Stimulated activated CD8-positive, alpha-beta memory T cell treated with anti-CD3 and anti-CD28 coated beads, Interleukin-4, amount 100 ng/mL, for 24 hours (primary cell): ENCODE results near the gene SBF2.
"Not testable (repeated sequence)": the region's sequence is repeated elsewhere in the genome, so short reads cannot be mapped to it uniquely, and the experiment has no call there.

Experiments used
- DNase-seq: peaks from one replicate; pipeline ENCODE4 v3.0.0-alpha.2; 2020; ENCODE audit warnings: low read depth

SBF2 gene

DNA sequence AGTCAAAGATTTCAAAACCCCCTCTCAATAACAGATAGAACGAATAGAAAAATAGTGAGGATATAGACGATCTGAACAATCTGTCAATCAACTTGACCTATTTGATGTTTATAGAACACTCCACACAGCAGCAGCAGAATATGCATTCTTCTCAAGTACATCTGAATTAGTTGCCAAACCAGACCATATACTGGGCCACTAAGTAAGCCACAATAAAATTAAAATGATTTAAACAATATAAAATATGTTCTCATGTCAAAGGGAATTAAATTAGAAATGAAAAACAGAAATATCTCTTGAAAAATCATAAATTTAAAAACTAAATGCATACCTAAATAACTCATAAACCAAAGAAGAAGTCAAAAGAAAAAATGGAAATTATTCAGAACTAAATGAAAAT, 229.2 kb downstream of the SBF2 start:
- no peak for DNase-seq

DNA sequence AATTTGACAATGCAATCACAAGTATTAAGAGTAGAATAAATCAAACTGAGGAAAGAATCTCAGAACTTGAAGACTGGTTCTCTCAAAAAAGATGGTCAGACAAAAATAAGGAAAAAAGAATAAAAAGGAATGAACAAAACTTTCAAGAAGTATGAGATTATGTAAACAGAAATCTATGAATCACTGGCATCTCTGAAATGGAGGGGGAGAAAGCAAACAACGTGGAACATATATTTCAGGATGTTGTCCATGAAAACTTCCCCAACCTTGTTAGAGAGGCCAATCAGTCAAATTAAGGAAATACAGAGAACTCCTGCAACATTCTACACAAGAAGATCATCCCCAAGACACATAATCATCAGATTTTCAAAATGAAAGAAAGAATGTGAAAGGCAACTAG, 235.7 kb downstream of the SBF2 start:
- DNase-seq, result no peak

DNA sequence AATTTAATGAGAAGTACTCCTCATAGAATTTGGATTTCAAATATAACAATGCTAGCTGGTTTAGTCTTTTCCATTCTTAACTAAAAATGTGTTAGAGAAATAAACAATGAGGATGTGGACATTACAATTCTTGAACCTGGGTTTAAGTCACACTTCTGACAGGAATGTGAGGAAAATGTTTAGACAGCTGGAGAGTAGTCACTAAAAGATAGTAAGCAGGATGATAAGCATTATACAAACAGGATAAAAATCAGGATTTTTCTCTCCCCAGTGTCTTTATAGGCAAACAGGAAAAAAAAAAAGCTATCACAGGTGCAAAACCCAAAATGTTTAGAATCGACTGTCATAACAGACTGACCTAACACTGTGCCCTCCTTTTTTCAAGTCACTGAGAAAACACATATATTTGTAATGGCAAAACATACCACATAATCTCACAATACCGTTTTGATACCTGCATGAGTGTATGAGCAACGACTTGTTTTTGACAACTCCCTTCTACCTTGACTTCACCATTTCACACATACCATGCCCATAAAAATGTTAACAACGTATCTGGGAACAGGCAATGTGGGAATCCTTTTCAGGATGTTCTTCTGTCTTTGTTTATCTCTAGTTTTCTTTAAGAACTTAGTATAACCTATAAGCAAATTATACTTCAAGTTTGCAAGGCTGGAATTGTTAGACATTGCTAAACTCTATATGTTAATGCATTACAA, 242.0 kb downstream of the SBF2 start:
- DNase-seq, result no peak

DNA sequence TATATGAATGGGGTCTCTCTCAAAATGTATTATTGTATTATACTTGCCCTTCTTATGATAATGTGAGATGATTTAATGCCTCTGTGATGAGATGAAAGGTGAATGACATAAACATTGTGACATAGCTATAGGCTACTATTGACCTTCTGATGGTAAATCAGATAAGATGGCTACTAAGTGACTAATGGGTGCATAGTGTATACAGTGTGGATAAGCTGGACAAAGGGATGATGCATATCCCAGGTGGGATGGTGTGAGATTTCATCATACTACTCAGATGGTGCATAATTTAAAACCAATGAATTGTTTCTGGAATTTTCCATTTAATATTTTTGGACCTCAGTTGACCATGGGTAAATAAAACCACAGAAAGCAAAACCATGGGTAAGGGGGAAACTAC, 243.5 kb downstream of the SBF2 start:
- no peak for DNase-seq

DNA sequence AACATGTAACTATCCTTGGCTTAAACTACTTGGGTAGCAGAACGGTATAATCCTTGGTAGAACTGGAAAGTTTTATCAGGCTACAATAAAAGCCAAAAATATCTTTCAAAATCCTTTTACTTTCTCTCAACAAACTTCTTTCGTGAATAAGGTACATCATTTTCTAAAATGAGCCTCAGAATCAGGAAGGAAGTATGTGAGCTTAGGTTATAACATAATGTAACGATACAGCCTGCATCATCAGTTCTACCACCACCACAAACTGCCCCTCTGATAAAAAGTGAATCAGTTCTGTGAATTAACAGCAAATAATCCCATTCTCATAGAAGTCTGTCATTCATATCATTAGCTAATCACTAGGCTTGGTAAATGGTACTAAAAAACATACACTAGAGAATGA, 244.3 kb downstream of the SBF2 start:
- no peak for DNase-seq

DNA sequence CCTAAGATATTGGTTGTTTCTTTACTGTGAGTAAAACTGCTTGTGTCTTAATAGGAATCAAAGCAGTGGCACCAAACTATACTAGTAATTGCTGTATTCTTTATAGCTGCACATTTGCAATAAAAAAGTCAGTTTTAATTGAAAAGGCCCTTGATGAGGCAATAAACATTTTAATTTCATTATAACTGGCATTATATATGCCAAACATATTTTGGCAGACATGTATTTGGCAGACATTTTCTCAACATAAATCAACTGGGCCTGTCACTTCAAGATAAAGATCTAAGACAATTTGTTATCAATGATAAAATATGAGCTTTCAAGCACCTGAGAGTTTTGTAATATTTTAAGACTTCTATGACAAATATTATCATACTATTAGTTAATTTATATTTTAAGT, 245.7 kb downstream of the SBF2 start:
- DNase-seq, result no peak

DNA sequence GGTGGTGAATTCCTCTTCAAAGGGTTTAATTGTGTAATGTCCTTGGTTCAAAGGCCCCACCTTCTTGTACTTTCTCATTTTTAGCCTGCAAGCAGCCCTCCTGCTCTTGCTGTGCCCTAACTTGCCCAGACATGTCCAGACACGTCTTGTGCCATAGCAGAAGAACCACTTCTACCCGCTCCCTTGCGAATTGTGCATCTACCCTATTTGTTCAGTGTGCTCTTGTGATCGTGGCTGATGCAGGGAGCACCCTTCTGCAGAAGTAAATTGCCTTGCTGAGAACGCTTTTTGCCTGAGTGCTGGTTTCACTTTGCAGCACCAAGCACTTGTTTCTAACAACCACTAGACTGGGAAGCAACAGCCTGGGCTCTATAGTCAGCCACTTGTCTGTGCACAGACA, 249.4 kb downstream of the SBF2 start:
- DNase-seq, result no peak

DNA sequence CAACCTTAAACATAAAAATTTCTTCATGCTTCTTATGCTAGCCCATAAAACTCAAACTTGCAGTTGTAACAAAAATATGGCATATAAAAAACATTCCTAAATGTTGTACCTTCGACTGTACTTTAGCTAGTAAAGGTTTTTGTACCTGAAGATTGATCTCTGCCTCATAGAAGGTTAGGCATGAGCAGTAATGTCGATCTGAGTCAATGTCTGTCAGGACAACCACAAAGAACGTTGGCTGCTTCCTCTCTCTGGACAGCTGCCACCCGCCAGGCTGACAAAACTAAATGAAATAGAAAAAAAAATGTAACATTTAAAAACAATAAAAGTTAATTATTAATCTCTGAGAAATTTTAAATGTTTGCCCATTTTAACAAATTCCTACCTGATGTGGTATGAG, 251.3 kb downstream of the SBF2 start:
- no peak for DNase-seq

DNA sequence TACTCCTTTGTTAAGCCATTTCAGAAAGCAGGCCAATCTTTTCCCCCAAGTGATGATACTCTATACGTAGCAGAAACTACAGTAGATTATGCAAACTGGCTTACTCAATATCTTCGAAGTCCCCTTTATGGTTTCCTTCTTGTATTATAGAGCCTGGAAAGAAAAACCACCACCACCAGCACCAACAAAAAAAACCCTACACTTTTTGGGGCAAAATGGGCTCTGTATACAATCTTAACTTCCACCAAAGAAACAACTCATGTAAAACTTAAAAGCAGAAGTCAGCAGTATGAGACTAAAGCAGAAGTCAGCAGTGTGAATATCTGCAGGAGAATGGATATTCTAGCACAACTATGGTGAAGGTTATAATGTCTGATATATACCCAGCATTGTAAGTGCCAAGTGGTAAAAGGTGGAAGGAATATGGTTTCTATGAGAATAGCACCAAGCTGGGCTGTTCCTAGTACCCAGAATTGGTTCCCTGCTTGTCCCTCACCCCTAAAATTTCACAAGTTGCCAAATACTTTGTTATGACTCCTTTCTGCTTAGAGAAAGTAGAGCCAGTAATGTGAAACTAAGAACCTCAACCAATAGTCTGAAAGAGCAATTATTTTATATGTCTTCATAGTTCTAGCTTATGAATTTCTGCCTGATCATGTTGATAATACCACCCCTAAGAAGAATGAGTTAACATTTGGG, 252.1 kb downstream of the SBF2 start:
- DNase-seq, result no peak

DNA sequence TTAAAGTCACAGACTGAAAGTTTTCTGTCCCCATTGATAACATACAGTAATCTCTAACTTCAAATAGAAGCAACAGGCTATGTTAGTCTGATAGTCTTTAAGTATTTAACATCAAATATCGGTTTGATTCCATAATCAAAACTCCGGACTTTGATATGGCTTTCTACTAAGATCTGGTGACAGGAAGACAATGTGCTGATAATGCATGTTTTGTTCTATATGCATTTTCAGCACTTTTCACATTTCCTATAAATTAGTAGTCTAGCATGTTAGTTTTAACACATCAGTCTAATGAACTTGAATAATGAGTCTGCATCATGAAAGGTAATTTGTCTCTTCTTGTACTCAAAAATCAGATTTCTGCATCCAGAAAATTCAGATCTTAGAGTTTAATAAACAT, 252.7 kb downstream of the SBF2 start:
- no peak for DNase-seq

DNA sequence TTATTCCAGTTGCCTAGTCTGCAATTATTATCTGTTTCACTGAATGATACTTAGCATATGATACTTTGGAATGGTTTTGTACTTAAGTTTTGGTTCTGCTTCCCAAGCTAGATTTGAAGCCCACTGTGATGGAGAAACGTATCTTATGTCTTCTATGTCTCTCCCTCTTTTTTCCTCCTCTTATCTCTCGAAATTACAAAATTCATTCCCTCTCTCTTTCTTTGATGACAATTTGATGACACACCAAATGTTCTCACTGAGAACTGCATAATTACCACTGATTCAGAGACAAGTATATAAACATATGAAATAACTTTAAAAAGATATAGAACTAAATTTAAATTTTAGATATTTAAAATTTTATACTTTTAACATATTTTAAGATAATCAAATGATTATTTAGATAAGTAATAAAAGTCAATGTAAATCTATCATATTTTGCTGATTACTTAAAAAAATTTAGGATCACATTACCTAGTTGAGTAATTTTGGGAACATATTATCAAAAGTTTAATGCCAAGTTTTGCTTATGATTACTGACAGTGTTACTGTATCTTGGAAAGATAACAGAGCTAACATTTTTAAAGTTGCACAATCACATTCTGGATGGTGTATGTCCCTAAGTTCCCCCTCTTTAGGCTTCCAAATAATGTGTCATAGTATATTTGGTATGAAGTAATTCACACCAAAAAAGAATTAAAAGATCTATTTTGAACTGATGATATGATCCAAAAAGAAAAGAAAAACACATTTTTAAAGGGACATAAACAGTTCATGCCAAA, 255.3 kb downstream of the SBF2 start:
- no peak for DNase-seq

DNA sequence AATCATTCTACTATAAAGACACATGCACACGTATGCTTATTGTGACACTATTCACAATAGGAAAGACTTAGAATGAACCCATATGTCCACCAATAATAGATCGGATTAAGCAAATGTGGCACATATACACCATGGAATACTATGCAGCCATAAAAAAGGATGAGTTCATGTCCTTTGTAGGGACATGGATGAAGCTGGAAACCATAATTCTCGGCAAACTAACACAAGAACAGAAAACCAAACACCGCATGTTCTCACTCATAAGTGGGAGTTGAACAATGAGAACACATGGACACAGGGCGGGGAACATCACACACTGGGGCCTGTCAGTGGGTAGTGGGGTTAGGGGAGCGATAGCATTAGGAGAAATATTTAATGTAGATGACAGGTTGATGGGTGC, 258.1 kb downstream of the SBF2 start:
- DNase-seq, result not testable (repeated sequence)

DNA sequence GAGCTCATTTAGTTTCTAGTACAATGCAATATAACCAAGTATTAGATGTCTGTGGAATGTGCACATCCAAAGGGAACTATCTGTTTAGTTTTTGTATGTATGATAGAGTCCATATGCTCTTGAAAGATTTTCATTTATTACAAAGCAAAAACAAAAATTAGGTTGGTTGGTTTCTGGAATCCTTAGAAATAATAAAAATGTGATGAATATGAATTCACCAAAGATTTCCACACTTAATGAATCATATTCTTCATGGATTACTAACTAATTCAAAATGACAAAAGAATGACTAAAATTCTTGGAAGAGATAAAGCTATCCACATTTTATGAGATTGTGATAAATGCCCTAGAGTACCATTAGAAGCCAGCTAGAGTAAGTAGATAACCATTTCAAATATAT, 261.1 kb downstream of the SBF2 start:
- no peak for DNase-seq

DNA sequence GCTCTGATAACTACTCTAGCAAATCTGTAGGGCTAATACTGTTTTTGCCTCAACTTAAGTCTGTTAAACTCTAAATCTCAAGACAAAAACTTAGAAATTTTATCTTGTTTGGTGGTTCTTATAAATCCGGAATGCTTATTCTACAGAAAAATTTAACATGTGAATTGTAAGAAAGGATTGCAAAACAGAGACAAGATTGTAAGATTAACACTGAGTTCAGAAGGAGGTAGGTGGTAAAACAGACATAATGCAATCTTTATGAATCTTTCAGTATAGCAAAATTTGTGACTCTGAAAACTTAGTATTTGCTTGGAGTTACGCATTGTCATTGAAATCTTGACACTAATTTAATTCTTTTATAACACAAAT, 263.9 kb downstream of the SBF2 start:
- DNase-seq, result no peak

DNA sequence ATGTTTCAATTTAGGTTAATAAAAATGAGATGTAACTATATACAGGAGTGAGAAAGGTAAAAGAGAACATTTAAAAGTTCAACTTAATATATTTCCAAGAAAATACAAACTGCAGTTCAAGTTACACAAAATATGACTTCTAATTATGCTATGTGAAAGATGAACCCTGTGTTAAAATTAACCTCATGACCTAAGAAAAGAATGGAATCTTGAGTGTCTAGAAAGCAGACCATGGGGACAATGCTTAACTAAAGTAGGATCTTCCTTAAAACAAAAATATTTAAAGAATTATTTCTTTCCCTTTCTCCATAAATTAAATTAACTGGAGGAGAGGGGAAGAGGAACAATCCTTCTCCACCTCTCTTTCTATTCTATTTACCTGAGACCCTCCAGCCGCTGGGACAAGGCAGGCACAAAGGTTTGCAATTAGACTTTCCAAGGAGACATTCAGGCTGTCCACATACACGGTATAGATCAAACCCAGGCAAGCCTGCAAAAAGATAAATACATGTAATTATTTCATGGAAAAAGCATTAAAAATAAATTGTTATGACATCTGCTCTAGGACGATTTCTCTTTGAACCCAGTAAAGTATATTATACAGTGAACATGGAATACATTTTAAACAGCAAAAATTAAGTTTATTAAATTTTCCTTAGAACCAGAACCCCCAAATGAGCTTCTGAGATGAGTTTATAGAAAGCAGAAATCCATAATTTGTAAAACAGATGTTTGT, 264.5 kb downstream of the SBF2 start:
- DNase-seq, result no peak

DNA sequence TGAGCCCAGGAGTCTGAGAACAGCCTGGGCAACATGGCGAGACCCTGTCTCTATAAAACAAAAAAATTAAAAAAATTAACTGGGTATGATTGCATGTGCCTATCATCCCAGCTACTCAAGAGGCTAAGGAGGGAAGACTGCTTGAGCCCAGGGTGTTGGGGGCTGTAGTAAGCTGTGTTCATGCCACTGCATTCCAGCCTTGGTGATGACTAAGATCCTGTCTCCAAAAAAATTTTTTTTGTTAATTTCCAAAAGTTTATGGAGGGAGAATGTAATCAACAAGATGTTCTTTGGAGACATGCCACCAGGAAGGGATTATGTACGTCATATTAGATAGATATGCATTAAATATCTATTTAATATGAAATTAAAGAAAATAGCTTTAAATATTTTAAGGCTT, 267.5 kb downstream of the SBF2 start:
- DNase-seq, result no peak

DNA sequence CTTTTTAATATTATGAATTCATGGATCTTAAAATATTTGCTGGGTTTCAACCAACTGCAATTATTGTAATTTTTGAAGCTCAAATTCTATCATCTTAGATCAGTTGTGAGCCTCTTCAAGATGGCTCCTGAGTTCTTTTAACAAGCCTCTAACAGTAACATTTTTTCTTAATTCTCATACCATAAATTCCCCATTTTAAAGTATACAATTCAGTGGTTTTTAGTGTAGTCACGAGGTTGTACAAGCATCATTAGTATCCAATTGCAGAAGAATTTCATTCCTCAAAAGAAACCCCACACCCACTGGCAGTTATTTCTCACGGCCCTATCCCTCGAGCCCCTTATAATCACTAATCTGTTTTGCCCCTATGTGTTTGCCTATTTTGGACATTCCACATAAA, 270.8 kb downstream of the SBF2 start:
- DNase-seq, result no peak

DNA sequence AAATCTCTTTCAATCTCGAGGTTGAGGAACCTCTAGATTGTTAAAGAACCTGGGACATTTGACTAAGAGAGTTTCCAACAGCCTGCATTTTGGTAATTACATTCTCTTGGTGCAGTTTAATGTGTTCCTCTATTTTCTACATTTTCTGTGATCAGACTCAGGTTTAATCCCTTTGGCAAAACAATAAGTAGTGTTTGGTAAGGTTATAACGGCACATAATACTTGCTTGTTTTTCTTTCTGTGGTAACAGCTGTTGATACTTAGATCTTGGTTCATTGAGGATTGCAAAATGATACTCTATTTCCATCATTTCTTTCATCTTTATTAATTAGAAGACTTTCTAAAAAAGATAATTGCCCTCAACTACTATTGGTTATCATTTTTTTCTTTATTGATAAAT, 271.3 kb downstream of the SBF2 start:
- DNase-seq, result no peak

DNA sequence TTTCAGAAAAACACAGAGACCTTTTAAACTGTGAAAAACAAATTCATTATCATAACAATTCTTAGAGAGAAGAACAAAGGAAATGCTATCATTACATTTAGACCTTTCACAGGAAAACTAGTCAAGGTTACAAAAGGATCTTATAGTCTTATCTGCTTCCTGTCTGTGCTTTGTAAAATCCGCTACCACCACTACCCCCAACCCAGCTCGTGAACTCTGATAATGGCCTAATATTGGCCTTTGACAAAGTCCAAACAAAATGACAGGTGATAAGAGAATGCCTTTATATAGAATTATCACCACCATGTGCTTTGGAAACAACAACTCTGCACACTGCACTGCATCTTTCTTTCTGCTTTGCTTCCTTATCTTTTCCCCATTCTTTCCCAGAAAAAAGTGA, 272.5 kb downstream of the SBF2 start:
- no peak for DNase-seq

DNA sequence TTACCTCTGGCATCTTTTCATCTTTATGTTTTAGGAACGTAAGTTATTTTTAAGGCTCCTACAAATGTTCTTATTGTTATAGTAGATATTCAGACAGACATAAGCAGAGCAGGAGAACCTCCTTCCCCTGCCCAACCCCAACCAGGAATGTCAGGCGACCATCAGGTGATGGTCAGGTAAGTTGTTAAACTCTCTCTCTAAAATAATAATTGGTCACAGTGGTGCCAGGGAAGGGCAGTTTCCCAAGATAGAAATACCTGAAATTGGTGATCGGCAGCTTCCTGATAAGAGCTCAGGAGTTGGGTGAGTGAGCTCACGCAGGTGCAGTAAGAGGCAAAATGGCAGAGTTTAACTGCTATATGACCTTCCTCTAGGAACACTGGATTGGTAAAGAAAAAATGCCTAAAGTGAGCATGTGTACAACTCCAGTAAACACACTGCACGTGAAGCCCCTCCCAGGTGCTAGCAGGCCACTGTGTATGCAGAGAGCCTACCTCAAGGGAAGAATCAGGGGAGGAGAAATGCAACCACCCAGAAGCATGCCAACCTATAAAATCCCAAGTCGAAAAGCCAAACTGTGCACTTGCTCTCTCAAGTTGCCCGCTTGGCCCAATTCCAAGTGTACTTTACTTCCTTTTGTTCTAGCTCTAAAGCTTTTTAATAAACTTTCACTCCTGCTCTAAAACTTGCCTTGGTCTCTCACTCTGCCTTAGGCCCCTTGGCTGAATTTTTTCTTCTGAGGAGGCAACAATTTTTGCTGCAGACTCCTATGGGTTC, 273.9 kb downstream of the SBF2 start:
- DNase-seq, result no peak

DNA sequence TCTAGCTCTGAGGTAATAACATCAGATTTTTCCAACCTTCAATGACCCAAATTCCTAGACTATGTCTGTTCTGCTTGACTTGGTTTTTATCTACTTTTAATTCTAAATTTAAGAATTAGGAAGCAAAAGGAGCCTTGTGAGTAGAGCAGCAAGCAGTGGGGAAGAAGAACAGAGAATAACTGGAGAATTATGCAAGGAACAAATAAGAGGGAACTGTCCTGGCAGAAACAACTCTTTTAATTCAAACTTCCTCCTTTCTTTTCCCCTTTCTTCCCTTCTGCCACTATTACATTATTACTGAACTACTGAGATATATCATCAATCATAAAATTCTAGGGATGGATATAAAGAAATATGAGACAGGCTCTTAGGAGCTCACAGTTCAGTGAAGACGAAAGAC, 276.1 kb downstream of the SBF2 start:
- DNase-seq, result no peak

DNA sequence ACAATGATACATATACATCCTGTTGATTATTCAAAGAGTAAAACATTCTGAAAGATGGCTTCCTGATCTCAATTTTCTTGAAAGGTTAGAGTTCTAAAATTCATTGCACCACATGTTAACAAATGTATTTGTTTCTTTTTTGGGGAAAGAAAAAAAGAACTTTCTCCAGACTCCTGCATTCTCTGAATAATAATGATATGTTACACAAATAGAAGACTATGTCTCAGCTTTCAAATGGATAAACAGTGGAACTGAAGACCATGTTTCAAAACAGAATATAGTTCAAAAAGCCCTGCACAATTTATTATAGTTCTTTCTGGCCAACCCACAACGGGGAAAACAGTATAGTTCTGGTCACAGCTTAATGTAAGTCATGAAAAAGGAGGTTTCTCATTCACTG, 277.0 kb downstream of the SBF2 start:
- DNase-seq, result no peak
